MM.1S (cell line): Measurements from ENCODE around the gene CARD10.

Experiments used
- EZH2phosphoT487 ChIP-seq: fragments of 300-600 bp; sonication (generic); IDR thresholded peaks from 2 replicates; pipeline ENCODE4 v1.6.1; 2018; ENCODE audit warnings: antibody characterized with exemption, low read length
- TF ChIP-seq, protein P1 (sequence below): fragments of 300-600 bp; sonication (generic); IDR thresholded peaks from 2 replicates; pipeline ENCODE4 v1.5.1; 2016; ENCODE audit warnings: antibody characterized with exemption, low read length, mixed read lengths

DNA sequence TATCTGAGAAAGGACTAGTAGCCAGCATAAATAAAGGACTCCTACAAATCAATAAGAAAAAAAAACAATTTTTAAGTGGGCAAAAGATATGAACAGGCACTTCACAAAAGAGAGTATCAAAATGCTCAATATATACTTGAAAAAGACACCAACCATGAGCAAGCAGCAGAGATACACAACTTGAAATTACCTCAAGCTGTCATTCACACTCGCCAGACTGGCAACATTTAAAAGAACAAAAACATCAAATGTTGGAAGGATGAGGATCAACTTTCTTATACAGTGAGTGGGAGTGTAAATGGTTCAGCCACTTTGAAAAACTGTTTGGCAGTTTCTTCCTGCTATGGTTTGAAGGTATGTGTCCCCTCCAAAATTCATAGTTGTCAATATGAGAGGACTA lies 68.0 kb downstream of the CARD10 start:
- TF ChIP-seq, protein P1, sequence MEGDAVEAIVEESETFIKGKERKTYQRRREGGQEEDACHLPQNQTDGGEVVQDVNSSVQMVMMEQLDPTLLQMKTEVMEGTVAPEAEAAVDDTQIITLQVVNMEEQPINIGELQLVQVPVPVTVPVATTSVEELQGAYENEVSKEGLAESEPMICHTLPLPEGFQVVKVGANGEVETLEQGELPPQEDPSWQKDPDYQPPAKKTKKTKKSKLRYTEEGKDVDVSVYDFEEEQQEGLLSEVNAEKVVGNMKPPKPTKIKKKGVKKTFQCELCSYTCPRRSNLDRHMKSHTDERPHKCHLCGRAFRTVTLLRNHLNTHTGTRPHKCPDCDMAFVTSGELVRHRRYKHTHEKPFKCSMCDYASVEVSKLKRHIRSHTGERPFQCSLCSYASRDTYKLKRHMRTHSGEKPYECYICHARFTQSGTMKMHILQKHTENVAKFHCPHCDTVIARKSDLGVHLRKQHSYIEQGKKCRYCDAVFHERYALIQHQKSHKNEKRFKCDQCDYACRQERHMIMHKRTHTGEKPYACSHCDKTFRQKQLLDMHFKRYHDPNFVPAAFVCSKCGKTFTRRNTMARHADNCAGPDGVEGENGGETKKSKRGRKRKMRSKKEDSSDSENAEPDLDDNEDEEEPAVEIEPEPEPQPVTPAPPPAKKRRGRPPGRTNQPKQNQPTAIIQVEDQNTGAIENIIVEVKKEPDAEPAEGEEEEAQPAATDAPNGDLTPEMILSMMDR, result no peak
- no peak for TF ChIP-seq EZH2phosphoT487
